ENCODE data around the gene ADCYAP1R1.

The ADCYAP1R1 gene

DNA sequence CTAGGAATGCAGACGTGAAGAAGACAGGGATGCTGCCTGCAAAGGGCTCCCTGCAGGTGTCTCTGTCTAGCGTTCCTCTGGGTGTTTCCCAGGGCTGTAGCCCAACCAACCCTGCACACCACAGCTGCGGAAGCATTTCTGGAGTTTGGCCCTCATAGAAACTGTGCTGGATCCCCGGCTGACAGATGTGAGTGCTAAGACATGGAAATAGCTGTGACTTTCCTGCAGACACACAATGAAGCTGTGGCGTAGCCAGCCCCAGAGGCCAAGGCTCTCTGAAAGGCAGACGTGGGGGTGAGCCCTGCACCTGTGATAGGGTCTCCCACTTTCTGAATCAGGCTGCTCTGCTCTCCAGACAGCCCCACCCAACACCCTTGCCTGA lies 44.8 kb downstream of the ADCYAP1R1 start:
- Histone ChIP-seq H3K36me3 (ENCODE audit: control insufficient read depth, low read length) (no peaks in the 10 kb centered on the region), H3K4me3 (ENCODE audit: low read length) (no peak overlapping the region), H3K79me2 (ENCODE audit: control insufficient read depth, low read length) (no peaks in the 10 kb centered on the region), H3K9me3 (ENCODE audit: control insufficient read depth, insufficient read depth, low read length) (no peaks in the 10 kb centered on the region), H3K27me3 (ENCODE audit: control insufficient read depth, low read length) (no peaks in the 10 kb centered on the region; the same call in 1 of the 2 replicates), H4K20me1 (ENCODE audit: control insufficient read depth, insufficient read depth, low read depth, low read length) (no peaks in the 10 kb centered on the region), H3K9me2 (replicated peaks; ENCODE audit: control insufficient read depth, low read length) (no peaks in the 10 kb centered on the region), H3F3A (ENCODE audit: control insufficient read depth, insufficient read depth) (no peaks in the 10 kb centered on the region), H3K27ac (ENCODE audit: low read depth, low read length) (no peak overlapping the region), H3K4me1 (ENCODE audit: control insufficient read depth, low read length) (no peaks in the 10 kb centered on the region), H3K4me2 (ENCODE audit: low read length) (no peak overlapping the region)
- no peak for TF ChIP-seq EZH2phosphoT487 (IDR thresholded peaks at IDR 0.05; ENCODE audit: borderline replicate concordance, low read length)
- TF ChIP-seq, protein P1, sequence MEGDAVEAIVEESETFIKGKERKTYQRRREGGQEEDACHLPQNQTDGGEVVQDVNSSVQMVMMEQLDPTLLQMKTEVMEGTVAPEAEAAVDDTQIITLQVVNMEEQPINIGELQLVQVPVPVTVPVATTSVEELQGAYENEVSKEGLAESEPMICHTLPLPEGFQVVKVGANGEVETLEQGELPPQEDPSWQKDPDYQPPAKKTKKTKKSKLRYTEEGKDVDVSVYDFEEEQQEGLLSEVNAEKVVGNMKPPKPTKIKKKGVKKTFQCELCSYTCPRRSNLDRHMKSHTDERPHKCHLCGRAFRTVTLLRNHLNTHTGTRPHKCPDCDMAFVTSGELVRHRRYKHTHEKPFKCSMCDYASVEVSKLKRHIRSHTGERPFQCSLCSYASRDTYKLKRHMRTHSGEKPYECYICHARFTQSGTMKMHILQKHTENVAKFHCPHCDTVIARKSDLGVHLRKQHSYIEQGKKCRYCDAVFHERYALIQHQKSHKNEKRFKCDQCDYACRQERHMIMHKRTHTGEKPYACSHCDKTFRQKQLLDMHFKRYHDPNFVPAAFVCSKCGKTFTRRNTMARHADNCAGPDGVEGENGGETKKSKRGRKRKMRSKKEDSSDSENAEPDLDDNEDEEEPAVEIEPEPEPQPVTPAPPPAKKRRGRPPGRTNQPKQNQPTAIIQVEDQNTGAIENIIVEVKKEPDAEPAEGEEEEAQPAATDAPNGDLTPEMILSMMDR (IDR thresholded peaks at IDR 0.05; ENCODE audit: low read depth, low read length, poor library complexity, severe bottlenecking) = no peak

DNA sequence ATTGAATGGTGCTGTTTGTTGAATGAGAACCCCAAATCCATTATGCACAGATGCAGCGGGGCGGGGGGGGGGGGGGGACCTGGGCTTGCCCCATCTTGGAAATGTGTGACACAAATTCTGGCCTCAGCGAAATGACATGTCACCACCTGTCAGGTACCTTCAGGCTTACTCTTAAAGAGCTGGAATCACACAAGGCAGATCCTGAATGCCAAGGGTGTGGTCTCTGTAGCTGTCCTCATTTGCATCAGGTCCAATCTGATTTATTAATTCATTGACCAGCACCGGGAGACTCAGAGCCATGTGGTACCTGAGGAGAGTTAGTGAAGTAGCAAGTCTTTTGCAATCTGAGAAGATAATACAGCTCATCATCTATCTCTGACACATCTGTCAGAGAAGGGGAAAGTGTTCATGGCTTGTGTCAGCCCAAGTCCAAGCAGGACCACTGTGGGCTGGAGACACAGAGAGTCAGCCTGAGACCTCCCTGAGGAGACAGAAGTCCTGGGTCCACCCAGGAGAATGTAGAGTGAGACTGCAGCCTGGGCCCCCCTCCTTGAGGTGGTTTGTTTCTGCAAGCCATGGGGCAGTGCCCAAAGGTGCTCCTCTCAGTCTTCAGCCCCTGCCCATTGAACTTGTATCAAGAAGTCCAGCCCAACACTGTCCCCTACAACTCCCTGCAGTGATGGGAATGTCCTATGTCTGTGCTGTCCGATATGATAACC lies 46.7 kb downstream of the ADCYAP1R1 start:
- TF ChIP-seq EZH2phosphoT487 (IDR thresholded peaks at IDR 0.05; ENCODE audit: borderline replicate concordance, low read length) = no peak
- TF ChIP-seq, protein P1 (IDR thresholded peaks at IDR 0.05; ENCODE audit: low read depth, low read length, poor library complexity, severe bottlenecking) = no peak
- Histone ChIP-seq H3F3A (ENCODE audit: control insufficient read depth, insufficient read depth) (no peaks in the 10 kb centered on the region), H3K27me3 (ENCODE audit: control insufficient read depth, low read length) (no peaks in the 10 kb centered on the region; the same call in 1 of the 2 replicates)

DNA sequence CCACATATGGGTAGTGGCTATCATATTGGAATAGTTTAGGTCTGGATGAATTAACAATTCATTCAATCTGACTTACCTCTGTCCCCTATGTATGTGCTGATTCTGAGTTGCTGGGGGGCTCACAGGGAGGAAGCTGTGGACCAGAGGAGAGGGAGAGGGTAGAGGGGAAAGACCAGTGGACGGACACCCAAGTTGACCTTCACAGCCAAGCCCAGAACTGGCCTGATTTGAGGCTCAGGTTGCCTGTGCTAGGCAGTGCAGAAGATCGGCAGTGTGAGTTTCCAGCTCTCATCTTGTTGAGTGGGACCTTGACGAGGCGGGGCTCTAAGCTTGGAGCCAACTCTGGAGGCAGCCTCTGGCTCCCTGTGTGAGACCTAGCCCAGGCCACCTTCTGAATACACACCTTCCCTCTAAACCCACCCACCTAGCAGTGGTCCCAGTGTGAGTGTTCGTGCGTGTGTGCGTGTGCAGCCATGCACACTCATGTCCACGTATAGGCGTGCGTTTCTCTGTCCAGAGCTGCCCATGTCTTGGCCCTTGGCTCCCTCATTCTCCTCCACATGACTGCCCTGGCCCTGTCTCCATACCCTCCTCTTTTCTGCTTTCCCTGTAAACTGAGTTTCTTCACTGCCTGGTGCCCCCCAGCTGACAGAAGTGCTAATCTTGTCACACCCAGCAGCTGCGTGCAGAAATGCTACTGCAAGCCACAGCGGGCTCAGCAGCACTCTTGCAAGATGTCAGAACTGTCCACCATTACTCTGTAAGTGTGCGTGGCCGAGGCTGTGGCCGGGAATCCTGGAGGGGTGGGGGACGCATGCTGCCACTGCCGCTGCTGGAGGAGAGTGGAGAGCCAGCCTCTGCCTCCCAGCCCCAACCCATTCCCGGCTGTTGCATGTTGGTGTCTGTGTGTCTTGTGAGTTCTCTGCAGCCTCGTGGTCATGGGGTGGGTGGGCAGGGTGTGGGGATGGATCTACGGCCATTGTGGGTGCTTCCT lies 47.6 kb downstream of the ADCYAP1R1 start:
- H3K4me2 ChIP-seq (ENCODE audit: low read length) = no peak overlapping the region
- TF ChIP-seq EZH2phosphoT487 (IDR thresholded peaks at IDR 0.05; ENCODE audit: borderline replicate concordance, low read length) = no peak
- TF ChIP-seq, protein P1 (IDR thresholded peaks at IDR 0.05; ENCODE audit: low read depth, low read length, poor library complexity, severe bottlenecking) = no peak
- no peaks in the 10 kb centered on the region for H3K9me3 ChIP-seq (ENCODE audit: control insufficient read depth, insufficient read depth, low read length)
- H3K27me3 ChIP-seq (ENCODE audit: control insufficient read depth, low read length) = no peaks in the 10 kb centered on the region; the same call in 1 of the 2 replicates
- no peaks in the 10 kb centered on the region for H3K9me2 ChIP-seq (replicated peaks; ENCODE audit: control insufficient read depth, low read length)
- no peak overlapping the region for H3K4me3 ChIP-seq (ENCODE audit: low read length)
- no peaks in the 10 kb centered on the region for H3K4me1 ChIP-seq (ENCODE audit: control insufficient read depth, low read length)
- H3K36me3 ChIP-seq (ENCODE audit: control insufficient read depth, low read length) = no peaks in the 10 kb centered on the region
- H3K79me2 ChIP-seq (ENCODE audit: control insufficient read depth, low read length) = no peaks in the 10 kb centered on the region
- H4K20me1 ChIP-seq (ENCODE audit: control insufficient read depth, insufficient read depth, low read depth, low read length) = no peaks in the 10 kb centered on the region
- H3K27ac ChIP-seq (ENCODE audit: low read depth, low read length) = no peak overlapping the region
- no peaks in the 10 kb centered on the region for H3F3A ChIP-seq (ENCODE audit: control insufficient read depth, insufficient read depth)

More for the DNA sequence above, 46.7 kb downstream of the ADCYAP1R1 start:
- no peaks in the 10 kb centered on the region for H3K9me3 ChIP-seq (ENCODE audit: control insufficient read depth, insufficient read depth, low read length)
- no peak overlapping the region for H3K4me2 ChIP-seq (ENCODE audit: low read length)
- no peaks in the 10 kb centered on the region for H3K4me1 ChIP-seq (ENCODE audit: control insufficient read depth, low read length)
- H3K9me2 ChIP-seq (replicated peaks; ENCODE audit: control insufficient read depth, low read length) = no peaks in the 10 kb centered on the region
- H3K4me3 ChIP-seq (ENCODE audit: low read length) = no peak overlapping the region
- no peak overlapping the region for H3K27ac ChIP-seq (ENCODE audit: low read depth, low read length)
- H4K20me1 ChIP-seq (ENCODE audit: control insufficient read depth, insufficient read depth, low read depth, low read length) = no peaks in the 10 kb centered on the region
- H3K79me2 ChIP-seq (ENCODE audit: control insufficient read depth, low read length) = no peaks in the 10 kb centered on the region
- H3K36me3 ChIP-seq (ENCODE audit: control insufficient read depth, low read length) = no peaks in the 10 kb centered on the region

All from DOHH2 (cell line).